ENCODE measurements around the gene CWF19L1. TPM values are rescaled to one million over a fixed set of nuclear protein-coding genes. Genes with fewer than 3 reads are reported as not detected.

Gene CWF19L1
- total and polyA plus RNA-seq, 2 of the 13 experiments (the other 11 are each of a cell fraction or from before 2014, with no cell fraction given), result 13.6 to 42.1 TPM

- TF ChIP-seq CSRNP1 (CRISPR knock-in tag; IDR thresholded peaks at IDR 0.05) (0 out of 2 replicates have a peak, but pooled peaks have one; percentile 17), FLYWCH1 (CRISPR knock-in tag; IDR thresholded peaks at IDR 0.05) (no peak), ZNF709 (CRISPR knock-in tag; IDR thresholded peaks at IDR 0.05) (no peak; the same call in 1 of the 2 replicates), CCDC6 (CRISPR knock-in tag; IDR thresholded peaks at IDR 0.05) (no peak), ZNF761 (CRISPR knock-in tag; conservative IDR thresholded peaks at IDR 0.05) (no peak), SRSF4 (IDR thresholded peaks at IDR 0.05; ENCODE audit: low read depth, low read length, poor library complexity, severe bottlenecking) (no peak), AHDC1 (CRISPR knock-in tag; IDR thresholded peaks at IDR 0.05; ENCODE audit: borderline replicate concordance) (no peak), ARID4A (CRISPR knock-in tag; IDR thresholded peaks at IDR 0.05; ENCODE audit: borderline replicate concordance) (peak; percentile 93), ZNF564 (CRISPR knock-in tag; IDR thresholded peaks at IDR 0.05) (no peak), LRRFIP1 (CRISPR knock-in tag; conservative IDR thresholded peaks at IDR 0.05) (no peak), ISL2 (CRISPR knock-in tag; IDR thresholded peaks at IDR 0.05) (peak; percentile 59; the same call in 1 of the 2 replicates)
Measured at GRCh38 chr10:100267239-100268104, at the start of gene CWF19L1 (continued).

Measured in HepG2 (cell line).